Loucy (cell line): Measurements from ENCODE around the gene EPB41.

Experiments
- H2AFZ ChIP-seq: fragments of 200-600 bp; sonication (generic); 2 replicates; pipeline ENCODE4 v1.6.0; 2016; ENCODE audit warnings: antibody characterized with exemption, mild to moderate bottlenecking, low read length, moderate library complexity
- H3F3A ChIP-seq: fragments of 200-600 bp; 2 replicates; pipeline ENCODE4 v1.6.0; 2016; ENCODE audit warnings: antibody characterized with exemption, low read depth, mild to moderate bottlenecking
- H3K27me3 ChIP-seq: fragments of 200-600 bp; sonication (generic); 2 replicates; pipeline ENCODE4 v1.6.1; 2014; ENCODE audit warnings: low read length, mild to moderate bottlenecking; ENCODE audit not compliant: insufficient read depth, poor library complexity, severe bottlenecking
- H3K36me3 ChIP-seq: fragments of 200-600 bp; sonication (generic); 2 replicates; pipeline ENCODE4 v1.6.1; 2016; ENCODE audit warnings: low read length; ENCODE audit not compliant: insufficient read depth
- H3K4me1 ChIP-seq: fragments of 200-600 bp; sonication (generic); 2 replicates; pipeline ENCODE4 v1.5.1; 2014; ENCODE audit warnings: low read length, mild to moderate bottlenecking; ENCODE audit not compliant: insufficient read depth, poor library complexity, severe bottlenecking
- H3K4me2 ChIP-seq: fragments of 200-600 bp; sonication (generic); 2 replicates; pipeline ENCODE4 v1.6.0; 2014; ENCODE audit warnings: antibody characterized with exemption, low read length, low read depth, mild to moderate bottlenecking; ENCODE audit not compliant: poor library complexity, severe bottlenecking
- H3K4me3 ChIP-seq: fragments of 200-600 bp; sonication (generic); 2 replicates; pipeline ENCODE4 v1.5.1; 2014; ENCODE audit warnings: low read length, mild to moderate bottlenecking, mixed read lengths; ENCODE audit not compliant: poor library complexity, severe bottlenecking
- H3K79me2 ChIP-seq: fragments of 200-600 bp; sonication (generic); 2 replicates; pipeline ENCODE4 v1.6.1; 2014; ENCODE audit warnings: low read length; ENCODE audit not compliant: insufficient read depth
- H3K9ac ChIP-seq: fragments of 200-600 bp; sonication (generic); 2 replicates; pipeline ENCODE4 v1.6.0; 2014; ENCODE audit warnings: mild to moderate bottlenecking, low read depth, low read length, moderate library complexity; ENCODE audit not compliant: poor library complexity, severe bottlenecking
- H3K9me2 ChIP-seq: fragments of 200-600 bp; sonication (generic); replicated peaks from 2 replicates; pipeline ENCODE4 v1.6.1; 2016; ENCODE audit warnings: low read depth, low read length, mixed read lengths
- H3K9me3 ChIP-seq: fragments of 200-600 bp; sonication (generic); 2 replicates; pipeline ENCODE4 v1.6.1; 2014; ENCODE audit warnings: mild to moderate bottlenecking, antibody characterized with exemption, low read length, low read depth; ENCODE audit not compliant: insufficient read depth
- H4K20me1 ChIP-seq: fragments of 200-600 bp; sonication (generic); 2 replicates; pipeline ENCODE4 v1.6.0; 2014; ENCODE audit warnings: antibody characterized with exemption, low read length, mild to moderate bottlenecking; ENCODE audit not compliant: insufficient read depth, poor library complexity, severe bottlenecking
- EZH2phosphoT487 ChIP-seq: fragments of 200-600 bp; IDR thresholded peaks from 2 replicates; pipeline ENCODE4 v1.6.1; 2018; ENCODE audit warnings: antibody characterized with exemption, mild to moderate bottlenecking, moderate library complexity, borderline replicate concordance
- TF ChIP-seq, protein P1 (sequence below): fragments of 200-600 bp; sonication (generic); conservative IDR thresholded peaks from 2 replicates; pipeline ENCODE4 v1.5.1; 2014; ENCODE audit warnings: mild to moderate bottlenecking, antibody characterized with exemption, low read length

The EPB41 gene

DNA sequence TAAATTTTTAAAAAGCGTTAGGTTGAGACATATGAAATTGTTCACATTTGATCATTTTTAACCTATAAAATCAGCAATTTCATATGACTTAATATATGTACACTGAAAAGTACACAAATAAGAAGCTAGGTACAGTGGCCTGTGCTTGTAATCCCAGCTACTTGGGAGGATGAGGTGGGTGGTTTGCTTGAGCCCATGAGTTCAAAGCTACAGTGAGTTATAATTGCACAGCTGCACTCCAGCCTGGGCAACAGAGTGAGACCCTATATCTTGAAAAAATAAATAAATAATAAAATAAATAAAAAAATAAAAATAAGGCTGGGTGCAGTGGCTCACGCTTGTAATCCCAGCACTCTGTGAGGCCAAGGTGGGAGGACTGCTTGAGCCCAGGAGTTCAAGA is 5.2 kb upstream of the EPB41 start:
- Histone ChIP-seq H3K4me2 (no peak overlapping the region), H3K9me3 (0 out of 2 replicates have a peak, but pooled peaks cover 2% of the 10 kb centered on the region), H4K20me1 (no peaks in the 10 kb centered on the region), H3K9me2 (no peaks in the 10 kb centered on the region), H3K36me3 (no peaks in the 10 kb centered on the region), H3K4me3 (no peak overlapping the region), H2AFZ (no peak overlapping the region), H3F3A (no peaks in the 10 kb centered on the region), H3K79me2 (no peaks in the 10 kb centered on the region), H3K9ac (no peak overlapping the region), H3K4me1 (peaks cover 8% of the 10 kb centered on the region), H3K27me3 (no peaks in the 10 kb centered on the region)
- TF ChIP-seq, protein P1, sequence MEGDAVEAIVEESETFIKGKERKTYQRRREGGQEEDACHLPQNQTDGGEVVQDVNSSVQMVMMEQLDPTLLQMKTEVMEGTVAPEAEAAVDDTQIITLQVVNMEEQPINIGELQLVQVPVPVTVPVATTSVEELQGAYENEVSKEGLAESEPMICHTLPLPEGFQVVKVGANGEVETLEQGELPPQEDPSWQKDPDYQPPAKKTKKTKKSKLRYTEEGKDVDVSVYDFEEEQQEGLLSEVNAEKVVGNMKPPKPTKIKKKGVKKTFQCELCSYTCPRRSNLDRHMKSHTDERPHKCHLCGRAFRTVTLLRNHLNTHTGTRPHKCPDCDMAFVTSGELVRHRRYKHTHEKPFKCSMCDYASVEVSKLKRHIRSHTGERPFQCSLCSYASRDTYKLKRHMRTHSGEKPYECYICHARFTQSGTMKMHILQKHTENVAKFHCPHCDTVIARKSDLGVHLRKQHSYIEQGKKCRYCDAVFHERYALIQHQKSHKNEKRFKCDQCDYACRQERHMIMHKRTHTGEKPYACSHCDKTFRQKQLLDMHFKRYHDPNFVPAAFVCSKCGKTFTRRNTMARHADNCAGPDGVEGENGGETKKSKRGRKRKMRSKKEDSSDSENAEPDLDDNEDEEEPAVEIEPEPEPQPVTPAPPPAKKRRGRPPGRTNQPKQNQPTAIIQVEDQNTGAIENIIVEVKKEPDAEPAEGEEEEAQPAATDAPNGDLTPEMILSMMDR, result no peak
- no peak for TF ChIP-seq EZH2phosphoT487

DNA sequence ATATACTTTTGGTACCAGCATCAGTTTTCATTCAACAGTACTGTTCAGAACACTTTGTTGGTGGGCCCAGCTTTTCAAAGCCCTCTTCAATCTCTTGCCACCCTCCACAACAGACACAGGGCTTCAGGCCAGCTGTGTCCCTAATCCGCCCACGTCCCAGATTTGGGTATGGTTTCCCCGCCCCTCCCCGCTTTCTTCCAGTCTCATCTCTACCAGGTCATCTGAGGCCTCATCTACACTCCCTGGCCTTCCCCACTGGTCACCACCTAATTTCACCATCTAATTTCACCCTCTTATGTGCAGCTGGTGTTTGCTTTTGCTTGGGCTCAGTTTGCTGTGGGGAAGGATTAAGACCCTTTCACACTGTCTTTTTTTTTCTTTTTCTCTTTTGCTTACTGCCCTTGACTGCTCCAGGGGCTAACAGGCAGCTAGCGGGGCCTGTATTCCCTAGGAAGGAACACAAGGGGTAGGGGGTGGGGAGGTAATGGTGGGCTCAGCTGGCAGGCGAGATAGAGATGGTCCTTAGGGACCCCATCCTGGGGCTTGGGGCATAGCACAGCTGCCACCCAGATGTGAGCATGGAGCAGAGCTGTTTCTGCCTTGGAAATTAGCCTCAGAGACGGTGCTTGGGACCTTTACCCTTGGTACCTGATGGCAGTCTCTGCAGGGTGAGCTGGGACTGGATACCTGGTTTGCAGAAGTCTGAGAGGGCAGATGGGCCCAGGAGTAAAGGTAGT is 3.8 kb upstream of the EPB41 start:
- no peaks in the 10 kb centered on the region for H3K36me3 ChIP-seq
- TF ChIP-seq, protein P1, result no peak
- no peak for TF ChIP-seq EZH2phosphoT487
- no peaks in the 10 kb centered on the region for H3K9me3 ChIP-seq
- H3K79me2 ChIP-seq, result peaks cover 6% of the 10 kb centered on the region
- H3K9ac ChIP-seq, result no peak overlapping the region
- H4K20me1 ChIP-seq, result peaks cover under 1% of the 10 kb centered on the region
- H3F3A ChIP-seq, result no peaks in the 10 kb centered on the region
- H2AFZ ChIP-seq, result no peak overlapping the region
- H3K27me3 ChIP-seq, result no peaks in the 10 kb centered on the region
- H3K4me1 ChIP-seq, result peaks cover 11% of the 10 kb centered on the region
- H3K4me3 ChIP-seq, result no peak overlapping the region
- no peaks in the 10 kb centered on the region for H3K9me2 ChIP-seq
- H3K4me2 ChIP-seq, result no peak overlapping the region

- peak overlapping the region; percentile 75 for H3K4me2 ChIP-seq
- peak overlapping the region; percentile 77 for H3K4me3 ChIP-seq
- H4K20me1 ChIP-seq, result peaks cover 7% of the 10 kb centered on the region
- H3K9me2 ChIP-seq, result no peaks in the 10 kb centered on the region
- peaks cover 32% of the 10 kb centered on the region for H3K4me1 ChIP-seq
- peak overlapping the region; percentile 59 for H2AFZ ChIP-seq
- no peaks in the 10 kb centered on the region for H3K36me3 ChIP-seq
- TF ChIP-seq, protein P1, result no peak
- TF ChIP-seq EZH2phosphoT487, result no peak
- no peaks in the 10 kb centered on the region for H3K27me3 ChIP-seq
- no peaks in the 10 kb centered on the region for H3F3A ChIP-seq
- no peaks in the 10 kb centered on the region for H3K9me3 ChIP-seq
- H3K9ac ChIP-seq, result peak overlapping the region; percentile 38
- H3K79me2 ChIP-seq, result peaks cover 38% of the 10 kb centered on the region
Observed at GRCh38 chr1:28913786-28914227, 562 bp upstream of the EPB41 start.
